ENCODE data around the gene IGHMBP2.
"Not testable (repeated sequence)": the region's sequence is repeated elsewhere in the genome, so short reads cannot be mapped to it uniquely, and the experiment has no call there.

IGHMBP2 gene

GRCh38 chr11:68903288-68904247, at the start of gene IGHMBP2, which contains the start of gene MRPL21:
IGHMBP2 (plus strand) TSS chr11:68903891; CDS start chr11:68903953, 62 bp downstream.
MRPL21 (minus strand) TSS chr11:68903832; CDS start chr11:68903810, 22 bp downstream.
- peak; percentile 54 for DNase-seq

GRCh38 chr11:68854273-68854958, 49.3 kb upstream of the IGHMBP2 start:
- no peak for DNase-seq

- no peak for DNase-seq
Observed at GRCh38 chr11:68855205-68855981, 48.3 kb upstream of the IGHMBP2 start.

GRCh38 chr11:68856425-68857030, 47.2 kb upstream of the IGHMBP2 start:
- DNase-seq = not testable (repeated sequence)

- no peak for DNase-seq
Observed at GRCh38 chr11:68857037-68857586, 46.6 kb upstream of the IGHMBP2 start.

GRCh38 chr11:68859123-68859522, 44.6 kb upstream of the IGHMBP2 start:
- DNase-seq = no peak

GRCh38 chr11:68862421-68862820, 41.3 kb upstream of the IGHMBP2 start:
- no peak for DNase-seq

- DNase-seq = no peak
Observed at GRCh38 chr11:68863553-68864265, 40.0 kb upstream of the IGHMBP2 start.

- DNase-seq = no peak
Observed at GRCh38 chr11:68865241-68865640, 38.5 kb upstream of the IGHMBP2 start.

GRCh38 chr11:68867066-68867465, 36.6 kb upstream of the IGHMBP2 start:
- DNase-seq = no peak

- no peak for DNase-seq
Observed at GRCh38 chr11:68868221-68868835, 35.4 kb upstream of the IGHMBP2 start.

GRCh38 chr11:68870470-68870869, 33.2 kb upstream of the IGHMBP2 start:
- DNase-seq = no peak

- no peak for DNase-seq
Observed at GRCh38 chr11:68872216-68873003, 31.3 kb upstream of the IGHMBP2 start.

GRCh38 chr11:68878022-68878421, 25.7 kb upstream of the IGHMBP2 start:
- no peak for DNase-seq

GRCh38 chr11:68880851-68881250, 22.8 kb upstream of the IGHMBP2 start:
- DNase-seq = no peak

GRCh38 chr11:68881320-68881719, 22.4 kb upstream of the IGHMBP2 start:
- DNase-seq = no peak

GRCh38 chr11:68882391-68882790, 21.3 kb upstream of the IGHMBP2 start:
- no peak for DNase-seq

- DNase-seq = not testable (repeated sequence)
Observed at GRCh38 chr11:68884827-68885226, 18.9 kb upstream of the IGHMBP2 start.

GRCh38 chr11:68889948-68890446, 13.7 kb upstream of the IGHMBP2 start:
- DNase-seq = no peak
